ENCODE data around the gene CD96. TPM values are rescaled to one million over a fixed set of nuclear protein-coding genes. Genes with fewer than 3 reads are reported as not detected.

Gene CD96
- total and polyA plus RNA-seq, 2 experiments from 2014 or later: 0.91 TPM; not detected in 1

- no peak for TF ChIP-seq REST (IDR thresholded peaks at IDR 0.05; ENCODE audit: unreplicated experiment)
- TF ChIP-seq STAT1 (IDR thresholded peaks at IDR 0.05; ENCODE audit: unreplicated experiment): no peak
- no peak for TF ChIP-seq JUNB (IDR thresholded peaks at IDR 0.05; ENCODE audit: unreplicated experiment)
- TF ChIP-seq ZNF331 (CRISPR knock-in tag; IDR thresholded peaks at IDR 0.05; ENCODE audit: low read depth): no peak
Measured at GRCh38 chr3:111610189-111610588, 68.2 kb downstream of the CD96 start (continued).

GRCh38 chr3:111610612-111611054 is 68.6 kb downstream of the CD96 start:
- Histone ChIP-seq H3K36me3 (ENCODE audit: insufficient read depth) (no peaks in the 10 kb centered on the region), H3K9me2 (ENCODE audit: insufficient read depth) (no peaks in the 10 kb centered on the region), H2AFZ (no peak overlapping the region), H4K20me1 (replicated peaks; ENCODE audit: insufficient read depth) (no peaks in the 10 kb centered on the region), H3K4me3 (no peak overlapping the region), H3K79me2 (replicated peaks; ENCODE audit: insufficient read depth) (no peaks in the 10 kb centered on the region), H3K4me1 (ENCODE audit: insufficient read depth) (no peaks in the 10 kb centered on the region; the same call in 1 of the 2 replicates), H3K4me2 (no peak overlapping the region), H3K27ac (ENCODE audit: low read depth) (no peak overlapping the region), H3K27me3 (ENCODE audit: insufficient read depth) (no peaks in the 10 kb centered on the region), H3F3A (replicated peaks; ENCODE audit: low read depth) (no peaks in the 10 kb centered on the region)
- no peak for TF ChIP-seq CTCF (conservative IDR thresholded peaks at IDR 0.05; ENCODE audit: low read depth in 2 of 2)
- no peak for TF ChIP-seq ZNF114 (CRISPR knock-in tag; IDR thresholded peaks at IDR 0.05)
- no peak for TF ChIP-seq NANOG (IDR thresholded peaks at IDR 0.05; ENCODE audit: borderline replicate concordance)
- TF ChIP-seq CREB1 (CRISPR knock-in tag; IDR thresholded peaks at IDR 0.05; ENCODE audit: low read depth): no peak
- no peak for TF ChIP-seq ZNF331 (CRISPR knock-in tag; IDR thresholded peaks at IDR 0.05; ENCODE audit: low read depth)
- no peak for TF ChIP-seq JUNB (IDR thresholded peaks at IDR 0.05; ENCODE audit: unreplicated experiment)
- ATAC-seq (no peak), DNase-seq (ENCODE audit: low spot score) (no peak)
- no peaks in the 10 kb centered on the region for H3K9me3 Mint-ChIP-seq
- no peaks in the 10 kb centered on the region; the same call in 2 of the 3 replicates for H3K36me3 Mint-ChIP-seq (ENCODE audit: low read depth)
- H3K4me1 Mint-ChIP-seq: peaks cover 2% of the 10 kb centered on the region; the same call in 2 of the 3 replicates
- H3K27me3 Mint-ChIP-seq (ENCODE audit: insufficient read depth, low read depth, poor library complexity): peaks cover 1% of the 10 kb centered on the region
- no peak overlapping the region for H3K4me3 Mint-ChIP-seq
- no peak overlapping the region for H3K27ac Mint-ChIP-seq

- no peaks in the 10 kb centered on the region for H3K4me1 Mint-ChIP-seq
- Histone ChIP-seq H3K4me3 (no peak overlapping the region), H3K27ac (ENCODE audit: low read depth) (no peak overlapping the region), H3K27me3 (ENCODE audit: insufficient read depth) (no peaks in the 10 kb centered on the region), H3K4me2 (no peak overlapping the region), H3K36me3 (ENCODE audit: insufficient read depth) (peaks cover 6% of the 10 kb centered on the region; the same call in 1 of the 2 replicates), H3K4me1 (ENCODE audit: insufficient read depth) (no peaks in the 10 kb centered on the region), H3K9me2 (ENCODE audit: insufficient read depth) (no peaks in the 10 kb centered on the region), H4K20me1 (replicated peaks; ENCODE audit: insufficient read depth) (no peaks in the 10 kb centered on the region), H3K79me2 (replicated peaks; ENCODE audit: insufficient read depth) (no peaks in the 10 kb centered on the region), H3F3A (replicated peaks; ENCODE audit: low read depth) (no peaks in the 10 kb centered on the region), H2AFZ (no peak overlapping the region)
- peaks cover 1% of the 10 kb centered on the region for H3K27me3 Mint-ChIP-seq (ENCODE audit: insufficient read depth, low read depth, poor library complexity)
- no peak for DNase-seq (ENCODE audit: low spot score)
- no peak overlapping the region for H3K4me3 Mint-ChIP-seq
- peaks cover 9% of the 10 kb centered on the region for H3K36me3 Mint-ChIP-seq (ENCODE audit: low read depth)
- H3K27ac Mint-ChIP-seq: no peak overlapping the region
- H3K9me3 Mint-ChIP-seq: peaks cover 19% of the 10 kb centered on the region
- no peak for ATAC-seq
- no peak for TF ChIP-seq STAT1 (IDR thresholded peaks at IDR 0.05; ENCODE audit: unreplicated experiment)
- TF ChIP-seq CTCF (conservative IDR thresholded peaks at IDR 0.05; ENCODE audit: low read depth in 2 of 2): no peak
- TF ChIP-seq EZH2 (IDR thresholded peaks at IDR 0.05; ENCODE audit: low read depth, unreplicated experiment): no peak
Measured at GRCh38 chr3:111613294-111613693, 71.3 kb downstream of the CD96 start.

Measured in GM23338 (cell line).